Measurements from ENCODE around the gene CAMLG.
A peak's percentile ranks its signal among the peaks of the same experiment; 100 is the strongest.
"Not testable (repeated sequence)": the region's sequence is repeated elsewhere in the genome, so short reads cannot be mapped to it uniquely, and the experiment has no call there.

Gene CAMLG

DNA sequence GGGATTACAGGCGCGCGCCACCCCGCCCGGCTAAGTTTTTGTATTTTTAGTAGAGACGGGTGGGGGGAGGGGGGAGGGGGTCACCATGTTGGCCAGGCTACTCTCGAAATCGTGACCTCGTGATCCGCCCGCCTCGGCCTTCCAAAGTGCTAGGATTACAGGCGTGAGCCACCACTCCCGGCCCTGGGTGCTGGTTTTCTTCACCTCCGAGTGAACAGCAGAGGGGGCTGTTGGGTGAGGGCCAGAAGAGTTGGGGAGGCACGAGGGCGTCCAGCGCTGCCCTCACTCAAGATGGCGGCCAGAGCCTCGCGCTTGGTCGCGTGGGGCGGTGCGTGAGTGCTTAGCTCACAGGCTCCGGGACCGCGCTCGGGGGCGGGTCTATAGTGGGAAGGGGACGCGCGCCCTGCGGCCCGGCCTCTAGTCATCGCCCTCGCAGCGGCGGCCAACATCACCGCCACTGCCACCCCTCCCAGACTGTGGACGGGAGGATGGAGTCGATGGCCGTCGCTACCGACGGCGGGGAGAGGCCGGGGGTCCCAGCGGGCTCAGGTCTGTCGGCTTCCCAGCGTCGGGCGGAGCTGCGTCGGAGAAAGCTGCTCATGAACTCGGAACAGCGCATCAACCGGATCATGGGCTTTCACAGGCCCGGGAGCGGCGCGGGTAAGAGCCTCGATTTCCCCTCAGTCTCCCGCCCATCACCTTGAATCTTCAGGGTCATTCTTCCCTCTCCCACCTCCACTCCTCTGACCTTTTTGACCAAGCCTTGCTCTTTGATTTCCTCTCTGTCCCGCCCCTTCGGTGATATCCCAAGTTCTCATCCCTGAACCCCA lies at the start of gene CAMLG:
CAMLG (plus strand) TSS at position 416 of the 830 bp plus-strand sequence; CDS start at position 489, 73 bp downstream.
- DNase-seq (ENCODE audit: low spot score), result peak; percentile 68

- not testable (repeated sequence) for DNase-seq (ENCODE audit: low spot score)
Observed at GRCh38 chr5:134690144-134690543, 48.2 kb upstream of the CAMLG start.

DNA sequence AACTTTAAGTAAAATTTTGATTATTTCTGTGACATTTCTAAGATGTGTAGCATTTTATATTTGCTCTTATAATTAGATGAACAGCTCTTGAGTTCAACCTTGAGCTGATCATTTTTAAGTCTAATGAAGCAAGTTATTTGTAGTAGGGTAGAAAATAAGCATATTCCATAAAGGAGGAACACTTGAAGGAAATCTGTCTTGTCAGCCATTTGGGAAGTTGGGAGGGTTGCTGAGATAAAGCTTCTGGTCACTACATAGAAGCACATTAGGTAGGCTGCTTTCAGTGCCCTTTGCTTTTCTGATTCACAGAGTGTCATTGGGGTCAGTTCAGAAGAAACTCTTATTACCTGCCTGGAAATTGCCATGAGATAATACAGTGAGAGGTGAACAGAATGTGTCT lies 45.6 kb upstream of the CAMLG start:
- DNase-seq (ENCODE audit: low spot score), result no peak

- DNase-seq (ENCODE audit: low spot score), result no peak
Observed at GRCh38 chr5:134708301-134708700, 30.0 kb upstream of the CAMLG start.

GRCh38 chr5:134714120-134714519 lies 24.2 kb upstream of the CAMLG start:
- no peak for DNase-seq (ENCODE audit: low spot score)

DNA sequence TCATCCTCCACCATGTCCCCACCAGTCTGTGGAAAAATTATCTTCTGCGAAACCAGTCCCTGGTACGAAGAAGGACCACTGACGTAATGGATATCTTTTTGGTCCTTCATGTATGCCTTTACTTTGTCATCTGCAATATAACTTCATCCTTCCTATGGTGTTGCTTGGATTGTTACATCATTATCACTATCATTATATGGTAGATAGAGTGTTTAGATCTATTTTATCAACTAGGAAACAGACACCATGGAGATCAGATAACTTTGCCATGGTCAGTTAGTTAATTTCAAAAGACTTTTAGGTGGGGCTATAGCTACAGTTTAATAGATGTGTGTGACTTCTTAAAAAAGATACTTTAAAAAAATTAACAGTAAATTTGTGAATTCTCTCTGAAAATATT lies 23.8 kb upstream of the CAMLG start:
- no peak for DNase-seq (ENCODE audit: low spot score)

GRCh38 chr5:134715466-134715865 lies 22.9 kb upstream of the CAMLG start:
- DNase-seq (ENCODE audit: low spot score), result not testable (repeated sequence)

- no peak for DNase-seq (ENCODE audit: low spot score)
Observed at GRCh38 chr5:134724872-134725271, 13.5 kb upstream of the CAMLG start.

DNA sequence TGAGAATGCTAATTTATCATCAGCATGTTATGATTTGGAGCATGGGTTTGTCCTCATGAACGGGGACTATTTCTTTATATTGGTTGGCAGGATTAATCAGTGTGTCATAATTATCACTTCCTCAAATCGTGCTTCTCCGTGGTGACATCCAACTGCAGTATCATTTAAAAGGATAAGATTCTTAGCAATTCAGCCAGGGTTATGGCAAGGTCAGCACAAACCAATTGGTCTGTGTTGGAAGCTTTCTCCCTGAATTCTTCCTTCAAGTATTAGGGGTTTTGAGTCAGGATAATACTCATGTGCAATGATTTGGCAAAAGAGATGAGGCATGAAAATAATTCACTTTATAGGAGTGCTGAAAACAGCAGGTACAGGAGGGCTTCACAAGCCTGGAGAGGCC lies 5.5 kb upstream of the CAMLG start:
- DNase-seq (ENCODE audit: low spot score), result no peak

- no peak for DNase-seq (ENCODE audit: low spot score)
Observed at GRCh38 chr5:134735243-134735642, 3.1 kb upstream of the CAMLG start.

DNA sequence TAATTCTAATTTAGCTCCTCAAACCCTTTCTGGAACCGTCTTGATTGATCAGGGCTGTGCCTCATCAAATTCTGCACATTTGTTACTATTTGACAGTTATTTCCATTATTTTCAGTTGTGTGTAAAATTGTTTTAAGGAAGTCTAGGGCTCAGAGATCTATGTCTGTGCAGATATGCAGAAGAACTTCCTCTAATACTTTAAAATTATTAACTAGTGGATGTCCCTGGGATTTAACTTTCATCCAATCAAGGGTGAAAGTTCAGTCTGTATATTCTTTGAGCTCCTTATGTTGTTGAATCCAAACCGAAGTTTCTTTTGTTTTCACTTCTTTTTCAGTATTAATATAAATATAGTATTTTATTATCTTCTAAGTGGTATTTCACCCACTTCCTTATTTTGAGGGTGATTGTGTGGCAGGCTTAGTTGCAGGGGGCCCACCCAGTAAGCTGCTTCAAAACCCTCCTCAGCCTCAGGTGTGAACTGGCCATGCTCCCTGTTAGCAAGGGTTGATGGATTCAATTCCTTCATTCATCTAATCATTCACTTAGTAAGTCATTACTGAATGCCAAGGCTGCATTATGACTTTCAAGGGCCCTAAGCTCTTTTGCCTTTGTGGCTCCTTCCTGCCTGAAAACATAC lies 2.1 kb upstream of the CAMLG start:
- no peak for DNase-seq (ENCODE audit: low spot score)

GRCh38 chr5:134738963-134739661 lies 764 bp downstream of the CAMLG start:
- DNase-seq (ENCODE audit: low spot score), result peak; percentile 59

GRCh38 chr5:134741052-134741451 lies 2.7 kb downstream of the CAMLG start:
- DNase-seq (ENCODE audit: low spot score), result no peak

GRCh38 chr5:134742134-134742533 lies 3.8 kb downstream of the CAMLG start:
- no peak for DNase-seq (ENCODE audit: low spot score)

- DNase-seq (ENCODE audit: low spot score), result no peak
Observed at GRCh38 chr5:134749415-134749814, 11.1 kb downstream of the CAMLG start.

DNA sequence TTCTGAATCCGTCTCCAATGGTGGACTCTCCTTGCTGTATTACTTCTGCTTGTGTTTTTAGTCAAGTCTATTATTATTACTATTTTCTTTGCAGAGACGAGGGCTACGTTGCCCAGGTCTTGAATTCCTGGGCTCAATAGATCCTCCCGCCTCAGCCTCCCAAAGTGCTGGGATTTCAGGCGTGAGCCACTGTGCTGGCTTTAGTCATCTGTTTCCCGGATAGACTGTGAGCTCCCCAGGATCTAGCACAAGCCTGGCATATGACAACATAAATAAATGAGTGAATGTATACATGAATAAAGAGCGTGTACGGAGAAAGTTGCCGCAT lies 19.8 kb downstream of the CAMLG start:
- no peak for DNase-seq (ENCODE audit: low spot score)

GRCh38 chr5:134758504-134759341 lies 20.4 kb downstream of the CAMLG start, which contains the start of gene DDX46:
TSS of gene DDX46 (plus strand) at chr5:134758779. CDS start at chr5:134758939, 160 bp downstream.
- DNase-seq (ENCODE audit: low spot score), result peak; percentile 80

- DNase-seq (ENCODE audit: low spot score), result not testable (repeated sequence)
Observed at GRCh38 chr5:134767528-134768291, 29.4 kb downstream of the CAMLG start.

DNA sequence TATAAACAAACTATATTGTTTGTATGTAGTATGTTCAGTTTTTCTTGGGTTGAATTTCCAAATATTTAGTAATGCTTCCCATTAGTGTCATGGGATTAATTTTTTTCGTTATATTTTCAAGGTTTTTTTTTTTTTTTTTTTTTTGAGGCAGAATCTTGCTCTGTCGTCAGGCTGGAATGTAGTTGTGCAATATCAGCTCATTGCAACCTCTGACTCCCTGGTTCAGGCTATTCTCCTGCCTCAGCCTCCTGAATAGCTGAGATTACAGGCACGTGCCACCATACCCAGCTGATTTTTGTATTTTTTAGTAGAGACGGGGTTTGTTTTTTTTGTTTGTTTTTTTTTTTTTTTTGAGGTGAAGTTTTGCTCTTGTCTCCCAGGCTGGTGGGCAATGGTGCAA lies 30.9 kb downstream of the CAMLG start:
- DNase-seq (ENCODE audit: low spot score), result no peak

DNA sequence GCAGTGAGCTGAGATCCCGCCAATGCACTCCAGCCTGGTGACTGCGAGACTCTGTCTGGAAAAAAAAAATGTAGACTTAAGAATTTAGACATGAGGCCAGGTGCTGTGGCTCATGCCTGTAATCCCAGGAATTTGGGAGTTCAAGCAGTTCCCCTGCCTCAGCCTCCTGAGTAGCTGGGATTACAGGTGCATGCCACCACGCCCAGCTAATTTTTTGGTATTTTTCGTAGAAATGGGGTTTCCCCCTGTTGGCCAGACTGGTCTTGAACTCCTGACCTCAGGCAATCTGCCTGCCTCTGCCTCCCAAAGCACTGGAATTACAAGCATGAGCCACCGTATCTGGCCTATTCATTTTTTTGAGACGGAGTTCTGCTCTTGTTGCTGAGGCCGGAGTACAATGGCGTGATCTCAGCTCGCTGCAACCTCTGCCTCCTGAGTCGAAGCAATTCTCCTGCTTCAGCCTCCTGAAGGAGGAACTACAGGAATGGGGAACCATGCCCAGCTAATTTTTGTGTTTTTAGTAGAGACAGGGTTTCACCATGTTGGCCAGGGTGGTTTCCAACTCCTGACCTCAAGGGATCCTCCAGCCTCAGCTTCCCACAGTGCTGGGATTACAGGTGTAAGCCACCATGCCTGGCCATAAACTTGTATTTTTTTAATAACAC lies 34.2 kb downstream of the CAMLG start:
- DNase-seq (ENCODE audit: low spot score), result no peak

- no peak for DNase-seq (ENCODE audit: low spot score)
Observed at GRCh38 chr5:134777366-134777765, 39.0 kb downstream of the CAMLG start.

All from HuH-7.5 (cell line).